Measurements from ENCODE around the gene FES.

FES gene

GRCh38 chr15:90871139-90871715 lies 13.1 kb upstream of the FES start:
- Histone ChIP-seq H3K79me2 (ENCODE audit: insufficient read depth, low read length) (no peaks in the 10 kb centered on the region), H3K4me3 (ENCODE audit: low read depth, low read length, poor library complexity, severe bottlenecking) (peak overlapping the region; percentile 67), H3K4me1 (ENCODE audit: insufficient read depth, low read length, severe bottlenecking) (peaks cover 21% of the 10 kb centered on the region), H3K4me2 (ENCODE audit: low read length) (peak overlapping the region; percentile 74), H3K27me3 (ENCODE audit: insufficient read depth, low read length) (0 out of 2 replicates have a peak, but pooled peaks cover 9% of the 10 kb centered on the region), H4K20me1 (ENCODE audit: insufficient read depth, low read length) (no peaks in the 10 kb centered on the region), H3K27ac (ENCODE audit: low read depth, low read length, poor library complexity, severe bottlenecking) (no peak overlapping the region), H3F3A (ENCODE audit: insufficient read depth, low read length) (no peaks in the 10 kb centered on the region), H3K9me2 (ENCODE audit: low read depth, low read length) (no peaks in the 10 kb centered on the region), H3K36me3 (ENCODE audit: insufficient read depth, low read length) (no peaks in the 10 kb centered on the region), H3K9me3 (ENCODE audit: low read length) (no peaks in the 10 kb centered on the region), H3K9ac (ENCODE audit: low read length) (peak overlapping the region; percentile 57), H2AFZ (ENCODE audit: low read length) (no peak overlapping the region)
- no peak for TF ChIP-seq EZH2 (IDR thresholded peaks at IDR 0.05; ENCODE audit: borderline replicate concordance, low read length)
- TF ChIP-seq CTCF (IDR thresholded peaks at IDR 0.05; ENCODE audit: low read length), result no peak

- Histone ChIP-seq H3K4me2 (ENCODE audit: low read length) (peak overlapping the region; percentile 74), H3K9me3 (ENCODE audit: low read length) (no peaks in the 10 kb centered on the region), H4K20me1 (ENCODE audit: insufficient read depth, low read length) (no peaks in the 10 kb centered on the region), H3K4me1 (ENCODE audit: insufficient read depth, low read length, severe bottlenecking) (peaks cover 21% of the 10 kb centered on the region), H3F3A (ENCODE audit: insufficient read depth, low read length) (no peaks in the 10 kb centered on the region), H3K9ac (ENCODE audit: low read length) (peak overlapping the region; percentile 57; the same call in 1 of the 2 replicates), H3K9me2 (ENCODE audit: low read depth, low read length) (no peaks in the 10 kb centered on the region), H3K27ac (ENCODE audit: low read depth, low read length, poor library complexity, severe bottlenecking) (no peak overlapping the region), H2AFZ (ENCODE audit: low read length) (no peak overlapping the region), H3K4me3 (ENCODE audit: low read depth, low read length, poor library complexity, severe bottlenecking) (peak overlapping the region; percentile 67), H3K36me3 (ENCODE audit: insufficient read depth, low read length) (no peaks in the 10 kb centered on the region), H3K79me2 (ENCODE audit: insufficient read depth, low read length) (no peaks in the 10 kb centered on the region), H3K27me3 (ENCODE audit: insufficient read depth, low read length) (0 out of 2 replicates have a peak, but pooled peaks cover 9% of the 10 kb centered on the region)
- no peak for TF ChIP-seq EZH2 (IDR thresholded peaks at IDR 0.05; ENCODE audit: borderline replicate concordance, low read length)
- TF ChIP-seq CTCF (IDR thresholded peaks at IDR 0.05; ENCODE audit: low read length), result no peak
Observed at GRCh38 chr15:90871716-90872485, 12.4 kb upstream of the FES start.

- no peaks in the 10 kb centered on the region for H3F3A ChIP-seq (ENCODE audit: insufficient read depth, low read length)
- H3K9ac ChIP-seq (ENCODE audit: low read length), result no peak overlapping the region; the same call in 1 of the 2 replicates
- TF ChIP-seq CTCF (IDR thresholded peaks at IDR 0.05; ENCODE audit: low read length) (no peak), EZH2 (IDR thresholded peaks at IDR 0.05; ENCODE audit: borderline replicate concordance, low read length) (no peak)
- no peak overlapping the region for H3K27ac ChIP-seq (ENCODE audit: low read depth, low read length, poor library complexity, severe bottlenecking)
- 0 out of 2 replicates have a peak, but pooled peaks cover 9% of the 10 kb centered on the region for H3K27me3 ChIP-seq (ENCODE audit: insufficient read depth, low read length)
- peak overlapping the region; percentile 74 for H3K4me2 ChIP-seq (ENCODE audit: low read length)
- H2AFZ ChIP-seq (ENCODE audit: low read length), result no peak overlapping the region
- H3K9me2 ChIP-seq (ENCODE audit: low read depth, low read length), result no peaks in the 10 kb centered on the region
- no peaks in the 10 kb centered on the region for H3K36me3 ChIP-seq (ENCODE audit: insufficient read depth, low read length)
- H4K20me1 ChIP-seq (ENCODE audit: insufficient read depth, low read length), result no peaks in the 10 kb centered on the region
- H3K4me1 ChIP-seq (ENCODE audit: insufficient read depth, low read length, severe bottlenecking), result peaks cover 21% of the 10 kb centered on the region
- no peaks in the 10 kb centered on the region for H3K79me2 ChIP-seq (ENCODE audit: insufficient read depth, low read length)
- H3K9me3 ChIP-seq (ENCODE audit: low read length), result no peaks in the 10 kb centered on the region
- H3K4me3 ChIP-seq (ENCODE audit: low read depth, low read length, poor library complexity, severe bottlenecking), result peak overlapping the region; percentile 67
Observed at GRCh38 chr15:90872486-90873184, 11.7 kb upstream of the FES start.

All from OCI-LY1 (cell line).